Neuronal stem cell (in vitro differentiated cells): ENCODE results near the gene LIN7A.

ENCODE experiments used
- DNase-seq: peaks from one replicate; pipeline ENCODE4 v3.0.0-alpha.2; 2013; ENCODE audit warnings: low spot score
- H2AFZ ChIP-seq: one replicate; pipeline ENCODE4 v1.6.1; 2013; ENCODE audit warnings: mild to moderate bottlenecking, low read length, inconsistent platforms
- H2AK5ac ChIP-seq: 2 replicates; pipeline ENCODE4 v1.6.1; 2013; ENCODE audit warnings: low read depth, mild to moderate bottlenecking, inconsistent platforms, low read length, moderate library complexity, mixed read lengths
- H2BK120ac ChIP-seq: 2 replicates; pipeline ENCODE4 v1.6.1; 2013; ENCODE audit warnings: low read depth, mild to moderate bottlenecking, inconsistent platforms, low read length, moderate library complexity, mixed read lengths
- H2BK12ac ChIP-seq: one replicate; pipeline ENCODE4 v1.6.1; 2013; ENCODE audit warnings: low read length, inconsistent platforms
- H2BK15ac ChIP-seq: 2 replicates; pipeline ENCODE4 v1.6.1; 2013; ENCODE audit warnings: mild to moderate bottlenecking, low read length, inconsistent platforms, mixed read lengths
- H2BK5ac ChIP-seq: one replicate; pipeline ENCODE4 v1.6.1; 2013; ENCODE audit warnings: inconsistent platforms, mild to moderate bottlenecking, low read length, moderate library complexity
- H3K14ac ChIP-seq: one replicate; pipeline ENCODE4 v1.6.1; 2013; ENCODE audit warnings: low read length, inconsistent platforms
- H3K18ac ChIP-seq: 2 replicates; pipeline ENCODE4 v1.6.1; 2013; ENCODE audit warnings: low read length, inconsistent platforms
- H3K23ac ChIP-seq: 2 replicates; pipeline ENCODE4 v1.6.1; 2013; ENCODE audit warnings: low read depth, mild to moderate bottlenecking, mixed read lengths, low read length, inconsistent platforms; ENCODE audit not compliant: poor library complexity
- H3K27ac ChIP-seq: replicated peaks from 3 replicates; pipeline ENCODE4 v1.5.1; 2013; ENCODE audit warnings: low read length, inconsistent platforms
- H3K27me3 ChIP-seq, 3 experiments: 2 replicates each; pipeline ENCODE4 v1.6.1; 2013; ENCODE audit warnings: low read length in 3 of 3, mild to moderate bottlenecking in 2 of 3, inconsistent platforms in 1 of 3, low read depth in 1 of 3, mixed read lengths in 1 of 3, moderate library complexity in 1 of 3; ENCODE audit not compliant: control insufficient read depth in 3 of 3, insufficient read depth in 3 of 3
- H3K36me3 ChIP-seq, 2 donors: replicated peaks in 1 of 2; 2 replicates each; pipeline ENCODE4 v1.6.1; 2013; ENCODE audit warnings: low read length in 2 of 2; ENCODE audit not compliant: control insufficient read depth in 2 of 2, insufficient read depth in 2 of 2
- H3K4ac ChIP-seq: 2 replicates; pipeline ENCODE4 v1.6.1; 2013; ENCODE audit warnings: inconsistent platforms, mild to moderate bottlenecking, low read length, moderate library complexity
- H3K4me1 ChIP-seq, 2 donors: 1 replicate in 1 of 2; 2 replicates in 1 of 2; pipeline ENCODE4 v1.6.1; 2013; ENCODE audit warnings: low read length in 2 of 2, low read depth in 1 of 2; ENCODE audit not compliant: control insufficient read depth in 2 of 2, insufficient read depth in 1 of 2
- H3K4me2 ChIP-seq: one replicate; pipeline ENCODE4 v1.6.1; 2013; ENCODE audit warnings: mild to moderate bottlenecking, low read length, inconsistent platforms; ENCODE audit not compliant: insufficient read depth, poor library complexity, severe bottlenecking
- H3K4me3 ChIP-seq, 2 donors: 2 replicates each; pipeline ENCODE4 v1.5.1; 2013; ENCODE audit warnings: low read length in 2 of 2, mild to moderate bottlenecking in 2 of 2, inconsistent platforms in 1 of 2, moderate library complexity in 1 of 2
- H3K79me1 ChIP-seq: one replicate; pipeline ENCODE4 v1.6.1; 2013; ENCODE audit warnings: low read depth, mild to moderate bottlenecking, inconsistent platforms, low read length, moderate library complexity
- H3K9ac ChIP-seq: one replicate; pipeline ENCODE4 v1.6.1; 2013; ENCODE audit warnings: mild to moderate bottlenecking, low read depth, low read length, inconsistent platforms; ENCODE audit not compliant: poor library complexity
- H3K9me3 ChIP-seq, 2 donors: replicated peaks in 1 of 2; 2 replicates each; pipeline versions ENCODE3 to v1.6.1; 2013; ENCODE audit warnings: low read length in 2 of 2, mild to moderate bottlenecking in 2 of 2, inconsistent platforms in 1 of 2, low read depth in 1 of 2, mixed read lengths in 1 of 2, moderate library complexity in 1 of 2; ENCODE audit not compliant: control insufficient read depth in 2 of 2, insufficient read depth in 1 of 2
- H4K8ac ChIP-seq: one replicate; pipeline ENCODE4 v1.6.1; 2013; ENCODE audit warnings: low read depth, mild to moderate bottlenecking, inconsistent platforms, low read length, moderate library complexity
- H4K91ac ChIP-seq: one replicate; pipeline ENCODE4 v1.6.1; 2013; ENCODE audit warnings: low read length, low read depth, mild to moderate bottlenecking, inconsistent platforms; ENCODE audit not compliant: poor library complexity
- WGBS, 2 donors: extraction: QIAGEN DNeasy Blood & Tissue Kit; methylation state at CpG; one replicate each; pipeline ENCODE4 v1.1.7; 2013; ENCODE audit warnings: missing lambda C conversion rate in 2 of 2, mixed read lengths in 1 of 2; ENCODE audit not compliant: insufficient read length in 2 of 2, insufficient replicate concordance in 1 of 2; ENCODE audit errors: extremely low coverage in 2 of 2; 5-methylcytosine and 5-hydroxymethylcytosine counted together

Gene LIN7A

GRCh38 chr12:80925237-80925636 lies 12.5 kb downstream of the LIN7A start:
- whole genome bisulfite sequencing, 2 donors, result no CpG with 5 or more reads among the region's 2 CpGs
- no peak overlapping the region for H3K14ac ChIP-seq
- H2AFZ ChIP-seq, result no peak overlapping the region
- H4K91ac ChIP-seq, result no peak overlapping the region
- no peak overlapping the region for H3K9ac ChIP-seq
- H3K4me1 ChIP-seq, result no peaks in the 10 kb centered on the region
- no peaks in the 10 kb centered on the region for H3K79me1 ChIP-seq
- no peak overlapping the region for H4K8ac ChIP-seq
- no peaks in the 10 kb centered on the region for H3K27me3 ChIP-seq
- no peak for DNase-seq
- no peaks in the 10 kb centered on the region for H3K9me3 ChIP-seq
- no peak overlapping the region for H3K27ac ChIP-seq
- no peak overlapping the region for H3K18ac ChIP-seq
- H2BK12ac ChIP-seq, result no peak overlapping the region
- H3K4me3 ChIP-seq, result no peak overlapping the region
- H3K4ac ChIP-seq, result no peak overlapping the region
- no peak overlapping the region for H2AK5ac ChIP-seq
- H2BK120ac ChIP-seq, result no peak overlapping the region
- H3K23ac ChIP-seq, result no peak overlapping the region
- H2BK15ac ChIP-seq, result no peak overlapping the region
- H3K36me3 ChIP-seq, result no peaks in the 10 kb centered on the region
- H2BK5ac ChIP-seq, result no peak overlapping the region
- no peak overlapping the region for H3K4me2 ChIP-seq

- Histone ChIP-seq H4K8ac (no peak overlapping the region), H3K36me3 (no peaks in the 10 kb centered on the region), H3K23ac (no peak overlapping the region), H3K4me1 (no peaks in the 10 kb centered on the region), H2BK15ac (no peak overlapping the region), H2BK120ac (no peak overlapping the region), H4K91ac (no peak overlapping the region), H2BK5ac (no peak overlapping the region), H3K9me3 (no peaks in the 10 kb centered on the region), H3K4me3 (no peak overlapping the region), H2BK12ac (no peak overlapping the region), H3K27me3 (no peaks in the 10 kb centered on the region), H3K4ac (no peak overlapping the region), H3K79me1 (no peaks in the 10 kb centered on the region), H2AFZ (no peak overlapping the region), H3K9ac (no peak overlapping the region), H3K18ac (no peak overlapping the region), H2AK5ac (no peak overlapping the region), H3K27ac (no peak overlapping the region), H3K14ac (no peak overlapping the region), H3K4me2 (no peak overlapping the region)
- WGBS, 2 donors, result no CpG with 5 or more reads among the region's 2 CpGs
- DNase-seq, result no peak
Observed at GRCh38 chr12:80924437-80924836, 13.3 kb downstream of the LIN7A start.

GRCh38 chr12:80920006-80920405 lies 17.7 kb downstream of the LIN7A start:
- Histone ChIP-seq H2BK5ac (no peak overlapping the region), H2AFZ (no peak overlapping the region), H3K14ac (no peak overlapping the region), H3K4me1 (no peaks in the 10 kb centered on the region), H4K8ac (no peak overlapping the region), H2BK120ac (no peak overlapping the region), H3K9me3 (no peaks in the 10 kb centered on the region), H3K36me3 (no peaks in the 10 kb centered on the region), H4K91ac (no peak overlapping the region), H3K9ac (no peak overlapping the region), H3K4me2 (no peak overlapping the region), H3K27ac (no peak overlapping the region), H2BK12ac (no peak overlapping the region), H3K4ac (no peak overlapping the region), H2BK15ac (no peak overlapping the region), H2AK5ac (no peak overlapping the region), H3K79me1 (no peaks in the 10 kb centered on the region), H3K18ac (no peak overlapping the region), H3K23ac (no peak overlapping the region), H3K27me3 (no peaks in the 10 kb centered on the region), H3K4me3 (no peak overlapping the region)
- no peak for DNase-seq
- no CpG with 5 or more reads among the region's 4 CpGs for WGBS, 2 donors

- Histone ChIP-seq H2BK5ac (no peak overlapping the region), H2AK5ac (no peak overlapping the region), H2BK15ac (no peak overlapping the region), H3K79me1 (no peaks in the 10 kb centered on the region), H3K4me2 (no peak overlapping the region), H4K8ac (no peak overlapping the region), H2AFZ (no peak overlapping the region), H3K27me3 (no peaks in the 10 kb centered on the region), H3K27ac (no peak overlapping the region), H2BK12ac (no peak overlapping the region), H3K4me3 (no peak overlapping the region), H3K9me3 (no peaks in the 10 kb centered on the region), H3K9ac (no peak overlapping the region), H2BK120ac (no peak overlapping the region), H3K14ac (no peak overlapping the region), H3K4me1 (no peaks in the 10 kb centered on the region), H4K91ac (no peak overlapping the region), H3K18ac (no peak overlapping the region), H3K4ac (no peak overlapping the region), H3K23ac (no peak overlapping the region), H3K36me3 (no peaks in the 10 kb centered on the region)
- no CpG with 5 or more reads among the region's 3 CpGs for WGBS, 2 donors
- DNase-seq, result no peak
Observed at GRCh38 chr12:80917651-80918050, 20.1 kb downstream of the LIN7A start.
